ENCODE data around the gene TMEM108. TPM values are rescaled to one million over a fixed set of nuclear protein-coding genes. Genes with fewer than 3 reads are reported as not detected.

Gene TMEM108
- total and polyA plus RNA-seq, 10 of the 15 experiments (the other 5 are each of a cell fraction or from before 2014, with no cell fraction given): 0.02 to 0.58 (median 0.12) TPM; not detected in 5

DNA sequence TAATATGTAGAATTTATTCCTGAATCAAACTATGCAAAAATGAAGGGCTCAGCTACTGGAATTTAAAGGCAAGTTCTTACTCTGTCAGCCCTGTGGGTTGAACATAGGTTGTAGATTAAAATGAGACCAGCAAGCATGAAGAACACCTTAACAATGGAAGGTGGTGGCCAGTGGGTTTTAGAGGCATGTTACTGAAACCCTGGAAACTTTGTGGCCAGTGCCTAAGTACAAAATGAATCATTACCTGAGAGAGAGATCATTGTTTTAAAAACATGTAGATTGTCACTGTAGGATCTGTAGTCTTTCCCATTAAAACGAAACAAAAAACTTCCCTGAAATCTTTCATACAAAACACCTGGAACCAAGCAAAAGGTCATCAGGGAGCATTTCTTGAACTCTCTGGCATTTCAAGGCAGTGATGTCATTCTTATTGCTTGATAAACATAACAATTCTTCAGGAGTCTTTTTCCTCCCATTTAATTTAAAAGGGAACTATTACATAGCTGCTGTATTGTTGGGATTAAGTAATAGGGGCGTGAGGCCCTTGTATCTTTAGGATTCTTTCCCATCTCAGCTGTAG, 51.8 kb downstream of the TMEM108 start:
- ChIA-PET SMC1A (ENCODE audit: uncharacterized antibody, unreplicated experiment) (no interaction called here), RAD21 (ENCODE audit: unreplicated experiment) (interaction anchor here (0.6 kb wide), 1 partner anchor 544 kb away, joined by 6 read pairs; no protein-coding TSS in a partner anchor), POLR2A (no interaction called here), CTCF (no interaction called here)
- Histone ChIP-seq H3K79me2 (ENCODE audit: control insufficient read depth, insufficient read depth, low read length) (no peaks in the 10 kb centered on the region), H3K9ac (ENCODE audit: control insufficient read depth, insufficient read depth, low read length) (no peak overlapping the region), H3K4me1 (ENCODE audit: control insufficient read depth, insufficient read depth, low read length) (no peaks in the 10 kb centered on the region), H4K20me1 (ENCODE audit: control insufficient read depth, insufficient read depth) (no peaks in the 10 kb centered on the region), H3K27me3 (replicated peaks in 1 of 2; ENCODE audit: control insufficient read depth in 2 of 2, insufficient read depth in 2 of 2, low read length in 1 of 2) (no peaks in the 10 kb centered on the region; a peak in 1 of 4 replicates), H3K4me2 (ENCODE audit: control insufficient read depth, insufficient read depth) (no peak overlapping the region), H3K27ac (ENCODE audit: control insufficient read depth, insufficient read depth) (no peak overlapping the region), H2AFZ (ENCODE audit: control insufficient read depth, low read depth, low read length) (no peak overlapping the region), H3K4me3 (no peak overlapping the region), H3K36me3 (ENCODE audit: control insufficient read depth in 2 of 2, insufficient read depth in 2 of 2, low read length in 1 of 2) (no peaks in the 10 kb centered on the region), H3K9me3 (replicated peaks; ENCODE audit: control insufficient read depth, insufficient read depth, low read length) (no peaks in the 10 kb centered on the region)
- WGBS (ENCODE audit: insufficient coverage, insufficient replicate concordance, low lambda C conversion rate, missing lambda C conversion rate): 33% methylated on average over 2 of the region's 2 CpGs
- intact Hi-C loops (cut with micrococcal nuclease; ENCODE audit: unreplicated experiment) (no loop called here), in situ Hi-C loops (cut with MboI) (no loop called here)
- BruUV-seq (replicated peaks): no TSS peak
- DNase-seq (ENCODE audit: low read depth, low spot score): no peak
- ATAC-seq: peak; percentile 93
- no peak for FAIRE-seq
- TF ChIP-seq, protein P1, sequence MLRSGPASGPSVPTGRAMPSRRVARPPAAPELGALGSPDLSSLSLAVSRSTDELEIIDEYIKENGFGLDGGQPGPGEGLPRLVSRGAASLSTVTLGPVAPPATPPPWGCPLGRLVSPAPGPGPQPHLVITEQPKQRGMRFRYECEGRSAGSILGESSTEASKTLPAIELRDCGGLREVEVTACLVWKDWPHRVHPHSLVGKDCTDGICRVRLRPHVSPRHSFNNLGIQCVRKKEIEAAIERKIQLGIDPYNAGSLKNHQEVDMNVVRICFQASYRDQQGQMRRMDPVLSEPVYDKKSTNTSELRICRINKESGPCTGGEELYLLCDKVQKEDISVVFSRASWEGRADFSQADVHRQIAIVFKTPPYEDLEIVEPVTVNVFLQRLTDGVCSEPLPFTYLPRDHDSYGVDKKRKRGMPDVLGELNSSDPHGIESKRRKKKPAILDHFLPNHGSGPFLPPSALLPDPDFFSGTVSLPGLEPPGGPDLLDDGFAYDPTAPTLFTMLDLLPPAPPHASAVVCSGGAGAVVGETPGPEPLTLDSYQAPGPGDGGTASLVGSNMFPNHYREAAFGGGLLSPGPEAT (IDR thresholded peaks at IDR 0.05; ENCODE audit: low read depth): peak; percentile 49
- 0 out of 2 replicates have a peak, but pooled peaks have one; percentile 30 for TF ChIP-seq IKZF1 (conservative IDR thresholded peaks at IDR 0.05)
- TF ChIP-seq EP300 (IDR thresholded peaks at IDR 0.05; ENCODE audit: borderline replicate concordance in 1 of 2, control insufficient read depth in 1 of 2, low read depth in 2 of 2, low read length in 2 of 2): peak in 1 of 2 experiments; percentile 38; a peak in 1 of 4 replicates
- TF ChIP-seq RELA (IDR thresholded peaks at IDR 0.05; ENCODE audit: borderline replicate concordance, partially characterized antibody): no peak
- no peak for TF ChIP-seq SREBF1 (IDR thresholded peaks at IDR 0.05; ENCODE audit: low read length)
- peak; percentile 13 to 27; a peak in 2 of 4 replicates for TF ChIP-seq IKZF2 (IDR thresholded peaks at IDR 0.05)
- TF ChIP-seq DPF2 (IDR thresholded peaks at IDR 0.05): no peak
- TF ChIP-seq NFYA (IDR thresholded peaks at IDR 0.05; ENCODE audit: borderline replicate concordance, low read depth, low read length): no peak
- TF ChIP-seq NR2C1 (IDR thresholded peaks at IDR 0.05): no peak
- TF ChIP-seq, protein P2, sequence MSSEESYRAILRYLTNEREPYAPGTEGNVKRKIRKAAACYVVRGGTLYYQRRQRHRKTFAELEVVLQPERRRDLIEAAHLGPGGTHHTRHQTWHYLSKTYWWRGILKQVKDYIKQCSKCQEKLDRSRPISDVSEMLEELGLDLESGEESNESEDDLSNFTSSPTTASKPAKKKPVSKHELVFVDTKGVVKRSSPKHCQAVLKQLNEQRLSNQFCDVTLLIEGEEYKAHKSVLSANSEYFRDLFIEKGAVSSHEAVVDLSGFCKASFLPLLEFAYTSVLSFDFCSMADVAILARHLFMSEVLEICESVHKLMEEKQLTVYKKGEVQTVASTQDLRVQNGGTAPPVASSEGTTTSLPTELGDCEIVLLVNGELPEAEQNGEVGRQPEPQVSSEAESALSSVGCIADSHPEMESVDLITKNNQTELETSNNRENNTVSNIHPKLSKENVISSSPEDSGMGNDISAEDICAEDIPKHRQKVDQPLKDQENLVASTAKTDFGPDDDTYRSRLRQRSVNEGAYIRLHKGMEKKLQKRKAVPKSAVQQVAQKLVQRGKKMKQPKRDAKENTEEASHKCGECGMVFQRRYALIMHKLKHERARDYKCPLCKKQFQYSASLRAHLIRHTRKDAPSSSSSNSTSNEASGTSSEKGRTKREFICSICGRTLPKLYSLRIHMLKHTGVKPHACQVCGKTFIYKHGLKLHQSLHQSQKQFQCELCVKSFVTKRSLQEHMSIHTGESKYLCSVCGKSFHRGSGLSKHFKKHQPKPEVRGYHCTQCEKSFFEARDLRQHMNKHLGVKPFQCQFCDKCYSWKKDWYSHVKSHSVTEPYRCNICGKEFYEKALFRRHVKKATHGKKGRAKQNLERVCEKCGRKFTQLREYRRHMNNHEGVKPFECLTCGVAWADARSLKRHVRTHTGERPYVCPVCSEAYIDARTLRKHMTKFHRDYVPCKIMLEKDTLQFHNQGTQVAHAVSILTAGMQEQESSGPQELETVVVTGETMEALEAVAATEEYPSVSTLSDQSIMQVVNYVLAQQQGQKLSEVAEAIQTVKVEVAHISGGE (CRISPR knock-in tag; IDR thresholded peaks at IDR 0.05): no peak
- TF ChIP-seq TCF7 (IDR thresholded peaks at IDR 0.05; ENCODE audit: borderline replicate concordance): no peak

Data from GM12878 (cell line).